B cell (primary cell): ENCODE data around the gene DLGAP4.

Experiments used
- EZH2 ChIP-seq: IDR thresholded peaks from 2 replicates; pipeline ENCODE4 v1.6.1; 2012; ENCODE audit warnings: borderline replicate concordance, low read depth, mild to moderate bottlenecking, moderate library complexity, low read length; ENCODE audit not compliant: insufficient read depth, poor library complexity, severe bottlenecking
- TF ChIP-seq, protein P1 (sequence below): fragments of 200-600 bp; IDR thresholded peaks from one replicate; pipeline ENCODE4 v1.8.0; 2022; ENCODE audit warnings: antibody characterized with exemption, mild to moderate bottlenecking

DNA sequence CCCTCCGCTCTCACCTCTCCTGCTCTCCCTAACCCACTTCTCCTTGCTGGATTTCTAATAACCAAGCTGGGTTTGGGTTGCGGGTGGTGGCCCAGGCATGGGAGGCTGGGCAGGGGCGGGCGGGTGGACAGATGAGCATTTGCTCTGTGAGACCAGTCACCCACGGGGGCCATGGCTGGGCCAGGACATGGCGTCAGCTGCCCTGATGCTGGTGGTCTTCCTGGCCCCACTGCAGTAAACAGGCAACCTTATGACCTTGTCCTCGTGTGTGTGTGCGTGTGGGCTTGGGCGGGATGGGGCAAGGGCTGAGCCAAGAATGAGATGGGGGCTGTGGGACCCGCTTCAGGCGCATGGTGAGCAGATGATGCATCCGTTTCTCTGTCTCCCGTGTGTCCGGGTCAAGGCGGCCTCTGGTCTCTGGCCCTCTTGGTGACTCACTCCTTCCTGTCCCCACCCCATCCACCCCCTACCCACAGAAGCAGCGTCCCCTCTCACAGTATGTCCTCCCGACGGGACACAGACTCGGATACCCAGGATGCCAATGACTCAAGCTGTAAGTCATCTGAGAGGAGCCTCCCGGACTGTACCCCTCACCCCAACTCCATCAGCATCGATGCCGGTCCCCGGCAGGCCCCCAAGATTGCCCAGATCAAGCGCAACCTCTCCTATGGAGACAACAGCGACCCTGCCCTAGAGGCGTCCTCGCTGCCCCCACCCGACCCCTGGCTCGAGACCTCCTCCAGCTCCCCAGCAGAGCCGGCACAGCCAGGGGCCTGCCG, 193.8 kb downstream of the DLGAP4 start:
- TF ChIP-seq, protein P1, sequence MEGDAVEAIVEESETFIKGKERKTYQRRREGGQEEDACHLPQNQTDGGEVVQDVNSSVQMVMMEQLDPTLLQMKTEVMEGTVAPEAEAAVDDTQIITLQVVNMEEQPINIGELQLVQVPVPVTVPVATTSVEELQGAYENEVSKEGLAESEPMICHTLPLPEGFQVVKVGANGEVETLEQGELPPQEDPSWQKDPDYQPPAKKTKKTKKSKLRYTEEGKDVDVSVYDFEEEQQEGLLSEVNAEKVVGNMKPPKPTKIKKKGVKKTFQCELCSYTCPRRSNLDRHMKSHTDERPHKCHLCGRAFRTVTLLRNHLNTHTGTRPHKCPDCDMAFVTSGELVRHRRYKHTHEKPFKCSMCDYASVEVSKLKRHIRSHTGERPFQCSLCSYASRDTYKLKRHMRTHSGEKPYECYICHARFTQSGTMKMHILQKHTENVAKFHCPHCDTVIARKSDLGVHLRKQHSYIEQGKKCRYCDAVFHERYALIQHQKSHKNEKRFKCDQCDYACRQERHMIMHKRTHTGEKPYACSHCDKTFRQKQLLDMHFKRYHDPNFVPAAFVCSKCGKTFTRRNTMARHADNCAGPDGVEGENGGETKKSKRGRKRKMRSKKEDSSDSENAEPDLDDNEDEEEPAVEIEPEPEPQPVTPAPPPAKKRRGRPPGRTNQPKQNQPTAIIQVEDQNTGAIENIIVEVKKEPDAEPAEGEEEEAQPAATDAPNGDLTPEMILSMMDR, result no peak
- no peak for TF ChIP-seq EZH2
